Measurements from ENCODE around the gene IFIT2. TPM values are rescaled to one million over a fixed set of nuclear protein-coding genes. Genes with fewer than 3 reads are reported as not detected.

IFIT2 gene
- total RNA-seq, 2 donors from 2014 or later: 4.1 TPM

- TF ChIP-seq POLR2A (IDR thresholded peaks at IDR 0.05) (no peak), POLR2AphosphoS5 (IDR thresholded peaks at IDR 0.05) (no peak), CTCF (IDR thresholded peaks at IDR 0.05) (no peak)
- Histone ChIP-seq H3K27ac (no peak overlapping the region), H3K9me3 (no peaks in the 10 kb centered on the region), H3K4me1 (replicated peaks) (peaks cover 2% of the 10 kb centered on the region), H3K27me3 (replicated peaks; ENCODE audit: insufficient read depth) (no peaks in the 10 kb centered on the region), H3K4me3 (no peak overlapping the region), H3K36me3 (no peaks in the 10 kb centered on the region)
- DNase-seq (ENCODE audit: low spot score): no peak
- 70% methylated on average over 1 of the region's 1 CpG for WGBS
- intact Hi-C loops (cut with DNase I): loop anchor here (10.0 kb wide), 1 partner anchor 308 kb away; no protein-coding TSS in a partner anchor
Measured at GRCh38 chr10:89256962-89257361, 44.9 kb upstream of the IFIT2 start.

- Histone ChIP-seq H3K27ac (no peak overlapping the region), H3K4me1 (replicated peaks) (peaks cover 6% of the 10 kb centered on the region), H3K36me3 (no peaks in the 10 kb centered on the region), H3K4me3 (no peak overlapping the region), H3K9me3 (no peaks in the 10 kb centered on the region), H3K27me3 (replicated peaks; ENCODE audit: insufficient read depth) (no peaks in the 10 kb centered on the region)
- no peak for DNase-seq (ENCODE audit: low spot score)
- WGBS: 23% methylated on average over 2 of the region's 2 CpGs
- TF ChIP-seq CTCF (IDR thresholded peaks at IDR 0.05) (no peak), POLR2AphosphoS5 (IDR thresholded peaks at IDR 0.05) (no peak), POLR2A (IDR thresholded peaks at IDR 0.05) (no peak)
- intact Hi-C loops (cut with DNase I): loop anchor here (10.0 kb wide), 1 partner anchor 307 kb away; no protein-coding TSS in a partner anchor
Measured at GRCh38 chr10:89257581-89257980, 44.3 kb upstream of the IFIT2 start.

GRCh38 chr10:89258881-89259280, 43.0 kb upstream of the IFIT2 start:
- Histone ChIP-seq H3K36me3 (no peaks in the 10 kb centered on the region), H3K27me3 (replicated peaks; ENCODE audit: insufficient read depth) (no peaks in the 10 kb centered on the region), H3K4me1 (replicated peaks) (peaks cover 10% of the 10 kb centered on the region), H3K9me3 (no peaks in the 10 kb centered on the region), H3K27ac (no peak overlapping the region), H3K4me3 (no peak overlapping the region)
- WGBS: 26% methylated on average over 1 of the region's 1 CpG
- no peak for DNase-seq (ENCODE audit: low spot score)
- TF ChIP-seq POLR2A (IDR thresholded peaks at IDR 0.05): no peak
- no peak for TF ChIP-seq CTCF (IDR thresholded peaks at IDR 0.05)
- no peak for TF ChIP-seq POLR2AphosphoS5 (IDR thresholded peaks at IDR 0.05)
- intact Hi-C loops (cut with DNase I): loop anchor here (10.0 kb wide), 1 partner anchor 306 kb away; no protein-coding TSS in a partner anchor

- Histone ChIP-seq H3K36me3 (no peaks in the 10 kb centered on the region), H3K27me3 (replicated peaks; ENCODE audit: insufficient read depth) (no peaks in the 10 kb centered on the region), H3K27ac (peak overlapping the region in 1 of 2 donors; percentile 15), H3K4me3 (no peak overlapping the region), H3K4me1 (replicated peaks) (peaks cover 10% of the 10 kb centered on the region), H3K9me3 (no peaks in the 10 kb centered on the region)
- peak; percentile 41 for DNase-seq (ENCODE audit: low spot score)
- 32% methylated on average over 5 of the region's 5 CpGs for WGBS
- TF ChIP-seq CTCF (IDR thresholded peaks at IDR 0.05) (no peak), POLR2AphosphoS5 (IDR thresholded peaks at IDR 0.05) (peak; percentile 32)
- intact Hi-C loops (cut with DNase I): loop anchor here (2.0 kb wide), 1 partner anchor 14 kb away; no protein-coding TSS in a partner anchor
Measured at GRCh38 chr10:89262086-89263051, 39.5 kb upstream of the IFIT2 start.
